Measurements from ENCODE around the gene PBX1.

DNA sequence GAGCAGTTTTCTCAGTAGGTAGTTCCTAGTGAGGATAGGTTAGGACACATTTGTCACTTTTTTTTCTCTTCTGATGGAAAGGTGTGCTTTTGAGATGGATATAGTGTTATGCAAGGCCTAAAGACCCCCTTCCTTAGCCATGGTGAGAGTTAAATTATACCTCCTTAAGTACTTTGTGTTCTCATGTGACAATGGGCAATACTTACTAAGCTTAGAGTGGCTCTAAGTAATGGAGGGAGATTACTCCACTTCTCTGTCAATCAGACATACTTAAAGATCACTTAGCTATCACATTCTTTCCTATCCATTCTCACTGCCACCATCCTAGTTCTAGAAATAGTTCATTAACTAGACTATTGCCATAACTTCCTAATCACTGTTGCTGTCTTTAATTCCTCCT, 265.6 kb downstream of the PBX1 start:
- TF ChIP-seq, protein P1, sequence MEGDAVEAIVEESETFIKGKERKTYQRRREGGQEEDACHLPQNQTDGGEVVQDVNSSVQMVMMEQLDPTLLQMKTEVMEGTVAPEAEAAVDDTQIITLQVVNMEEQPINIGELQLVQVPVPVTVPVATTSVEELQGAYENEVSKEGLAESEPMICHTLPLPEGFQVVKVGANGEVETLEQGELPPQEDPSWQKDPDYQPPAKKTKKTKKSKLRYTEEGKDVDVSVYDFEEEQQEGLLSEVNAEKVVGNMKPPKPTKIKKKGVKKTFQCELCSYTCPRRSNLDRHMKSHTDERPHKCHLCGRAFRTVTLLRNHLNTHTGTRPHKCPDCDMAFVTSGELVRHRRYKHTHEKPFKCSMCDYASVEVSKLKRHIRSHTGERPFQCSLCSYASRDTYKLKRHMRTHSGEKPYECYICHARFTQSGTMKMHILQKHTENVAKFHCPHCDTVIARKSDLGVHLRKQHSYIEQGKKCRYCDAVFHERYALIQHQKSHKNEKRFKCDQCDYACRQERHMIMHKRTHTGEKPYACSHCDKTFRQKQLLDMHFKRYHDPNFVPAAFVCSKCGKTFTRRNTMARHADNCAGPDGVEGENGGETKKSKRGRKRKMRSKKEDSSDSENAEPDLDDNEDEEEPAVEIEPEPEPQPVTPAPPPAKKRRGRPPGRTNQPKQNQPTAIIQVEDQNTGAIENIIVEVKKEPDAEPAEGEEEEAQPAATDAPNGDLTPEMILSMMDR (IDR thresholded peaks at IDR 0.05; ENCODE audit: low read length): no peak
- TF ChIP-seq EZH2 (optimal IDR thresholded peaks at IDR 0.05; ENCODE audit: low read depth, low read length): no peak
